ENCODE measurements around the gene CCDC127.
"Not testable (repeated sequence)": the region's sequence is repeated elsewhere in the genome, so short reads cannot be mapped to it uniquely, and the experiment has no call there.

The CCDC127 gene

GRCh38 chr5:171801-172331, 46.1 kb downstream of the CCDC127 start:
- peak; percentile 10 for DNase-seq

GRCh38 chr5:170971-171800, 46.8 kb downstream of the CCDC127 start:
- DNase-seq: peak; percentile 19

GRCh38 chr5:169728-170094, 48.2 kb downstream of the CCDC127 start:
- no peak for DNase-seq

GRCh38 chr5:169071-169727, 48.8 kb downstream of the CCDC127 start:
- DNase-seq: peak; percentile 56

GRCh38 chr5:167982-168660, 49.8 kb downstream of the CCDC127 start:
- peak; percentile 49 for DNase-seq

- peak; percentile 16 for DNase-seq
Measured at GRCh38 chr5:167511-167910, 50.4 kb downstream of the CCDC127 start.

- peak; percentile 6 for DNase-seq
Measured at GRCh38 chr5:166441-167372, 51.2 kb downstream of the CCDC127 start.

GRCh38 chr5:164783-165182, 53.2 kb downstream of the CCDC127 start:
- DNase-seq: not testable (repeated sequence)

- DNase-seq: no peak
Measured at GRCh38 chr5:164244-164643, 53.7 kb downstream of the CCDC127 start.

GRCh38 chr5:163841-164240, 54.1 kb downstream of the CCDC127 start:
- DNase-seq: peak; percentile 10

GRCh38 chr5:163338-163620, 54.7 kb downstream of the CCDC127 start:
- DNase-seq: no peak

GRCh38 chr5:162565-163337, 55.2 kb downstream of the CCDC127 start:
- peak; percentile 15 for DNase-seq

- no peak for DNase-seq
Measured at GRCh38 chr5:162190-162564, 55.8 kb downstream of the CCDC127 start.

- DNase-seq: peak; percentile 7
Measured at GRCh38 chr5:161803-162110, 56.2 kb downstream of the CCDC127 start.

GRCh38 chr5:160921-161802, 56.8 kb downstream of the CCDC127 start:
- DNase-seq: peak; percentile 7

- DNase-seq: peak; percentile 26
Measured at GRCh38 chr5:160173-160510, 57.8 kb downstream of the CCDC127 start.

GRCh38 chr5:159448-160172, 58.3 kb downstream of the CCDC127 start:
- DNase-seq: peak; percentile 21

- DNase-seq: peak; percentile 5
Measured at GRCh38 chr5:158807-159447, 59.0 kb downstream of the CCDC127 start.

GRCh38 chr5:157801-158200, 60.2 kb downstream of the CCDC127 start:
- peak; percentile 6 for DNase-seq
